CD4-positive, alpha-beta T cell (primary cell): Measurements from ENCODE around the gene MOGAT3. TPM values are rescaled to one million over a fixed set of nuclear protein-coding genes. Genes with fewer than 3 reads are reported as not detected.

Experiments used
- ATAC-seq: fragments of 200-7000 bp; cut with Tn5 transposase; one replicate; pipeline ENCODE4 v1.10.0; 2022; ENCODE audit warnings: mild to moderate bottlenecking; ENCODE audit not compliant: poor library complexity
- CTCF ChIA-PET: fragments of 350-600 bp; sonication (Branson Sonifier 250); formaldehyde crosslinking; loops from one replicate; lab custom pipeline; 2021; ENCODE audit warnings: antibody characterized with exemption, inconsistent platforms; lab: Charles Lee
- POLR2A ChIA-PET: fragments of 350-600 bp; sonication (Branson Sonifier 250); formaldehyde crosslinking; loops from one replicate; lab custom pipeline; 2021; ENCODE audit warnings: antibody characterized with exemption, inconsistent platforms; lab: Charles Lee
- DNase-seq, 14 experiments: peaks; one replicate each; pipeline ENCODE4 v3.0.0-alpha.2; 2013 to 2020; ENCODE audit warnings: mixed read lengths in 2 of 14
- H3K27ac ChIP-seq, 2 donors: one replicate each; pipeline versions ENCODE4 v1.5.1 to v1.7.0; 2013; ENCODE audit warnings: low read length in 2 of 2, low read depth in 1 of 2, mild to moderate bottlenecking in 1 of 2
- H3K27me3 ChIP-seq, 2 experiments: 1 replicate in 1 of 2; 2 replicates in 1 of 2; pipeline versions ENCODE4 v1.6.1 to v1.7.0; 2013; ENCODE audit warnings: low read length in 2 of 2, control low read depth in 1 of 2, mild to moderate bottlenecking in 1 of 2, moderate library complexity in 1 of 2; ENCODE audit not compliant: insufficient read depth in 2 of 2, control insufficient read depth in 1 of 2
- H3K36me3 ChIP-seq: one replicate; pipeline ENCODE4 v1.6.1; 2013; ENCODE audit warnings: low read length, control low read depth; ENCODE audit not compliant: insufficient read depth
- H3K4me1 ChIP-seq: one replicate; pipeline ENCODE4 v1.6.1; 2013; ENCODE audit warnings: low read length, control low read depth; ENCODE audit not compliant: insufficient read depth
- H3K4me3 ChIP-seq: one replicate; pipeline ENCODE4 v1.5.1; 2013; ENCODE audit warnings: mild to moderate bottlenecking, low read length, moderate library complexity
- H3K9me3 ChIP-seq, 2 experiments: 1 replicate in 1 of 2; 2 replicates in 1 of 2; pipeline versions ENCODE4 v1.6.1 to v1.7.0; 2013; ENCODE audit warnings: low read length in 2 of 2, mild to moderate bottlenecking in 2 of 2, control low read depth in 1 of 2, moderate library complexity in 1 of 2; ENCODE audit not compliant: control insufficient read depth in 1 of 2, insufficient read depth in 1 of 2
- H3K27ac Mint-ChIP-seq: one replicate; pipeline ENCODE4 v1.8.0; 2020; ENCODE audit warnings: mixed read lengths
- H3K27me3 Mint-ChIP-seq: one replicate; pipeline ENCODE4 v1.8.0; 2021; ENCODE audit warnings: mixed read lengths
- H3K36me3 Mint-ChIP-seq: one replicate; pipeline ENCODE4 v1.8.0; 2021; ENCODE audit warnings: low read depth, mixed read lengths
- H3K4me1 Mint-ChIP-seq: one replicate; pipeline ENCODE4 v1.8.0; 2021; ENCODE audit warnings: low read depth, mixed read lengths
- H3K4me3 Mint-ChIP-seq: one replicate; pipeline ENCODE4 v1.8.0; 2020; ENCODE audit warnings: mild to moderate bottlenecking, mixed read lengths
- H3K9me3 Mint-ChIP-seq: one replicate; pipeline ENCODE4 v1.8.0; 2020; ENCODE audit warnings: mixed read lengths
- CTCF ChIP-seq: fragments of 200-600 bp; IDR thresholded peaks from one replicate; pipeline ENCODE4 v1.8.0; 2022; ENCODE audit warnings: antibody characterized with exemption, mild to moderate bottlenecking
- intact Hi-C, 2 experiments: fragments of 100-400 bp; cut with DNase I in 1 of 2; cut with micrococcal nuclease in 1 of 2; formaldehyde crosslinking; loops; one replicate each; pipeline versions ENCODE4 v1.15.1 to v1.9.0; 2023 to 2025; cut with DNase I, micrococcal nuclease
- total RNA-seq, 174 experiments: library from RNA in 2 of 174; stranded (reverse) in 2 of 174; gene quantifications; one replicate each; pipeline ENCODE4 v1.2.3 and lab custom pipeline; 2021 to 2026

MOGAT3 gene
- total RNA-seq, 2 experiments from 2014 or later, result 0.11 TPM; not detected in 1

DNA sequence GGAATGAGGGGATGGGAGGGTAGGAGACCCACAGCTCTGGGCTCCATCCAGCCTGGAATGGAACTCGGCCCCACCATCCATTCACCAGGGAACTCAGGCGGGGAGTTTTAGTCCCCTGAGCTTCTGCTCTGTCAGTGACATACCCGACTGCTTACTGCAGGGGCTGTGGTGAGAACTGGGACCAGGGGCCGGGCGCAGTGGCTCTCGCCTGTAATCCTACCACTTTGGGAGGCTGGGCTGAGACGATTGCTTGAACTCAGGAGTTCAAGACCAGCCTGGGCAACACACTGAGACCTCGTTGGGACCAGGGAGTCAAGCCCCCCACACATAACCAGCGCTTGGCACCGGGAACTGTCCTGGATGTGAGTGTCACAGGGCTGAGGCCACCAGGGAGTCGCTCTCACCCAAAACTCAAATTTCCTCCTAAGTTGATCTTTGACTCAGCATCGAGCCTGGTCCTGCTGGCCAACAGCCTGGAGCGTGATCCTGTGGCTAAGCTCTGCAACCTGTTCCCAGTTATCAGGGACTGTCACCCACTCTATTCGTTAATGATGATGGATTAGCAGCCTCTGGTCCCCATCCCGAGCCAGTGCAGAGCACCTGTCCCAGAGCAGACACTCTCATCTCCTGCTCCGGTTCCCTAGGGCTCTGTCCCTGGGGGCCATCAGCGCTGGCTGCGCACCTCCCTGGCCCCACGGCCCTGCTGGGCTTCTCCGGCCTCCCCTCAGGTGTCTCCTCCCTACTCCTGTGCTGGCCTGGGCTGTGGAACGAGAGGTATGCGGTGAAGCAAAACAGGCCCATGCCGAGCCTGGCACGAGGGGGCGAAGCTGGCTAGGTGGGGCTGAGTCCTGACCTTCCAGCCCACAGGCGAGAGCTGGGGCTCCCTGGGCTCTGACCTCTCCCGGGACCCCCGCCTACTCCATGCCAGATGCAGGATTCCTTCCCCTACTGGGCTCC lies 37.7 kb upstream of the MOGAT3 start:
- H3K4me3 Mint-ChIP-seq, result no peak overlapping the region
- no peak overlapping the region for H3K4me3 ChIP-seq
- H3K4me1 ChIP-seq, result peaks cover 6% of the 10 kb centered on the region
- peaks cover 19% of the 10 kb centered on the region for H3K36me3 Mint-ChIP-seq
- H3K9me3 Mint-ChIP-seq, result no peaks in the 10 kb centered on the region
- intact Hi-C loops, result no loop called here
- CTCF ChIA-PET, result no interaction called here
- H3K36me3 ChIP-seq, result peaks cover 51% of the 10 kb centered on the region
- H3K27ac ChIP-seq, result no peak overlapping the region
- no peaks in the 10 kb centered on the region for H3K27me3 Mint-ChIP-seq
- no peak overlapping the region for H3K27ac Mint-ChIP-seq
- H3K27me3 ChIP-seq, result no peaks in the 10 kb centered on the region
- TF ChIP-seq CTCF, result no peak
- H3K9me3 ChIP-seq, result no peaks in the 10 kb centered on the region
- POLR2A ChIA-PET, result interaction anchor here (0.7 kb wide), 1 partner anchor 1247 kb away, joined by 3 read pairs; no protein-coding TSS in a partner anchor
- ATAC-seq (no peak), DNase-seq (no peak)
- peaks cover 10% of the 10 kb centered on the region for H3K4me1 Mint-ChIP-seq

- no peaks in the 10 kb centered on the region for H3K27me3 ChIP-seq
- Mint-ChIP-seq H3K4me3 (no peak within 1 kb of the TSS), H3K4me1 (peaks cover 8% of the 10 kb centered on the region), H3K9me3 (no peaks in the 10 kb centered on the region), H3K27me3 (no peaks in the 10 kb centered on the region), H3K27ac (no peak within 1 kb of the TSS), H3K36me3 (peaks cover 19% of the 10 kb centered on the region)
- peaks cover 3% of the 10 kb centered on the region for H3K4me1 ChIP-seq
- H3K36me3 ChIP-seq, result peaks cover 48% of the 10 kb centered on the region
- DNase-seq, result no peak
- no peak for ATAC-seq
- no peaks in the 10 kb centered on the region for H3K9me3 ChIP-seq
- H3K4me3 ChIP-seq, result no peak within 1 kb of the TSS
- no peak for TF ChIP-seq CTCF
- CTCF ChIA-PET, result no interaction called here
- POLR2A ChIA-PET, result interaction anchor here (1.2 kb wide), 1 partner anchor 19 kb away, joined by 4 read pairs; the partner anchor contains the start of genes PLOD3 and ZNHIT1
- intact Hi-C loops, result no loop called here
- no peak within 1 kb of the TSS for H3K27ac ChIP-seq
Measured at GRCh38 chr7:101237206-101238067, 36.6 kb upstream of the MOGAT3 start, which contains the start of gene CLDN15. TSS of gene CLDN15 (minus strand) at chr7:101237802. CDS start at chr7:101237581, 221 bp downstream.

DNA sequence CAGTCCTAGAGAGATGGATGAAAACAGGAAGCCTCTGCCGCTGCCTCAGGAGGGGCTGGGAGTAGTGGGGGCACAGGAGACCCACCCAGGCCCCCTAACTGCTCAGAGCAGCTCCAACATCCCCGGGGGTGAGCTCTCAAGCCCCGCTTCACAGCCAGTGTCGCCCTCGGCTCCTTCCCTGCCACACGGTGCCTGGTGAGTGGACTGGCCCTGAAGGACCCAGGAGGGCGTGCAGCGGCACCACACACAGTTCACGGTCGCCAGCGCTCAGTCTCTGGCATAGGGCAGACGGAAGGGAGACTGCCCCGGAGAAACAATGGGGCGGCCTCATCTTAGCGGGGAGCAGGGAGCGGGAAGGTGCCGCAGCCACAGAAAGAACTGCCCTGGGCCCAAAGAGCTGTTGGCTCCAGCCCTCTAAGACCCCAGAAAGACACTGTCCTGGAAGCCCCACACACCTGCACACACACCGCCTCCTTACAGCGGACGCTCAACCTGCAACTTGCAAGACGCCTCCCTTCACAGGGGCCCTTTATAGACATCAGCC lies 35.5 kb upstream of the MOGAT3 start:
- Histone ChIP-seq H3K9me3 (no peaks in the 10 kb centered on the region), H3K27ac (no peak overlapping the region), H3K4me3 (no peak overlapping the region), H3K27me3 (no peaks in the 10 kb centered on the region), H3K4me1 (peaks cover 3% of the 10 kb centered on the region), H3K36me3 (peaks cover 48% of the 10 kb centered on the region)
- ATAC-seq (no peak), DNase-seq (no peak)
- Mint-ChIP-seq H3K4me3 (no peak overlapping the region), H3K36me3 (peaks cover 19% of the 10 kb centered on the region), H3K27ac (no peak overlapping the region), H3K27me3 (no peaks in the 10 kb centered on the region), H3K9me3 (no peaks in the 10 kb centered on the region), H3K4me1 (peaks cover 4% of the 10 kb centered on the region)
- ChIA-PET POLR2A (interaction anchor here (1.2 kb wide), 1 partner anchor 18 kb away, joined by 4 read pairs; the partner anchor contains the start of genes PLOD3 and ZNHIT1), CTCF (no interaction called here)
- no peak for TF ChIP-seq CTCF
- intact Hi-C loops, result no loop called here
